Uterus (tissue), 2 donors: ENCODE measurements around the gene PDGFB.

Source experiments
- CTCF ChIP-seq, 4 experiments: fragments of 200-600 bp in 2 of 4; fragments of 450-650 bp in 2 of 4; sonication (generic) in 2 of 4; IDR thresholded peaks; one replicate each; pipeline ENCODE4 v1.5.1; 2016 to 2019; ENCODE audit warnings: antibody characterized with exemption in 4 of 4, mild to moderate bottlenecking in 2 of 4, moderate library complexity in 1 of 4
- POLR2A ChIP-seq, 2 donors: fragments of 450-650 bp; IDR thresholded peaks; one replicate each; pipeline ENCODE4 v1.6.1; 2016; ENCODE audit warnings: antibody characterized with exemption in 2 of 2, mild to moderate bottlenecking in 1 of 2, moderate library complexity in 1 of 2

- TF ChIP-seq POLR2A (IDR thresholded peaks at IDR 0.05): no peak
- no peak for TF ChIP-seq CTCF (IDR thresholded peaks at IDR 0.05)
Observed at GRCh38 chr22:39276440-39277141, 31.8 kb upstream of the PDGFB start.
